ENCODE measurements around the gene MYO16. TPM values are rescaled to one million over a fixed set of nuclear protein-coding genes. Genes with fewer than 3 reads are reported as not detected.

The MYO16 gene
- polyA plus RNA-seq, 2 of the 4 experiments (the other 2 are of a cell fraction), result 0.03 to 0.06 TPM

- no peak for TF ChIP-seq POLR2AphosphoS2 (conservative IDR thresholded peaks at IDR 0.05; ENCODE audit: low read length)
- TF ChIP-seq MAX (IDR thresholded peaks at IDR 0.05), result no peak
- no peak for TF ChIP-seq REST (IDR thresholded peaks at IDR 0.05)
- no peak for TF ChIP-seq HOXB5 (CRISPR knock-in tag; IDR thresholded peaks at IDR 0.05)
- TF ChIP-seq JUN (IDR thresholded peaks at IDR 0.05), result peak in 1 of 2 experiments; percentile 43; a peak in 1 of 5 replicates
- no peak for TF ChIP-seq ZNF302 (CRISPR knock-in tag; IDR thresholded peaks at IDR 0.05)
- TF ChIP-seq JUNB (IDR thresholded peaks at IDR 0.05), result peak; percentile 37; the same call in 1 of the 2 replicates
- TF ChIP-seq KDM1A (IDR thresholded peaks at IDR 0.05; ENCODE audit: low read depth), result no peak
- TF ChIP-seq SREBF2 (IDR thresholded peaks at IDR 0.05), result no peak
Observed at GRCh38 chr13:108919036-108919907, 289.9 kb downstream of the MYO16 start (continued).

- FAIRE-seq, result no peak
- TF ChIP-seq EHF (CRISPR knock-in tag; IDR thresholded peaks at IDR 0.05) (peak; percentile 58; the same call in 1 of the 2 replicates), ELK1 (IDR thresholded peaks at IDR 0.05; ENCODE audit: low read depth, low read length) (no peak), EHMT2 (IDR thresholded peaks at IDR 0.05; ENCODE audit: low read depth) (no peak), HOXB13 (CRISPR knock-in tag; IDR thresholded peaks at IDR 0.05; ENCODE audit: low read depth) (0 out of 2 replicates have a peak, but pooled peaks have one; percentile 1)
- Histone ChIP-seq H3K9me3 (no peaks in the 10 kb centered on the region), H3K4me2 (peak overlapping the region; percentile 73), H3K4me1 (peaks cover 33% of the 10 kb centered on the region), H3K27ac (peak overlapping the region; percentile 23 to 55; a peak in 3 of 6 replicates), H3K4me3 (no peak overlapping the region)
- ChIA-PET POLR2A (no interaction called here), CTCF (no interaction called here)
- DNase-seq (ENCODE audit: low read depth in 1 of 2, low spot score in 1 of 2), result no peak
- ATAC-seq, result no peak
- 53% methylated on average over 4 of the region's 4 CpGs for WGBS (ENCODE audit: missing lambda C conversion rate)
Observed at GRCh38 chr13:108920137-108920536, 290.7 kb downstream of the MYO16 start.

GRCh38 chr13:108921238-108921637, 291.8 kb downstream of the MYO16 start:
- FAIRE-seq, result no peak
- 43% methylated on average over 1 of the region's 1 CpG for WGBS (ENCODE audit: missing lambda C conversion rate)
- H3K9me3 ChIP-seq, result no peaks in the 10 kb centered on the region
- H3K27ac ChIP-seq, result 0 out of 6 replicates have a peak overlapping the region, but pooled peaks of 1 of the 2 experiments have one; percentile 42
- no peak overlapping the region for H3K4me3 ChIP-seq
- no peak overlapping the region for H3K4me2 ChIP-seq
- POLR2A ChIA-PET, result no interaction called here
- no peak for DNase-seq (ENCODE audit: low read depth in 1 of 2, low spot score in 1 of 2)
- ATAC-seq, result no peak
- CTCF ChIA-PET, result no interaction called here
- H3K4me1 ChIP-seq, result peaks cover 28% of the 10 kb centered on the region
- TF ChIP-seq CBX8 (IDR thresholded peaks at IDR 0.05) (no peak), FOSB (CRISPR knock-in tag; IDR thresholded peaks at IDR 0.05) (no peak), E2F6 (IDR thresholded peaks at IDR 0.05; ENCODE audit: borderline replicate concordance, low read depth) (no peak), CHD4 (IDR thresholded peaks at IDR 0.05; ENCODE audit: borderline replicate concordance) (no peak), REST (IDR thresholded peaks at IDR 0.05) (no peak), HMGXB4 (CRISPR knock-in tag; IDR thresholded peaks at IDR 0.05; ENCODE audit: borderline replicate concordance) (no peak), JUNB (IDR thresholded peaks at IDR 0.05) (no peak), HOXA7 (CRISPR knock-in tag; IDR thresholded peaks at IDR 0.05) (no peak), NPAS2 (CRISPR knock-in tag; IDR thresholded peaks at IDR 0.05; ENCODE audit: borderline replicate concordance) (no peak), EHMT2 (IDR thresholded peaks at IDR 0.05; ENCODE audit: low read depth) (no peak), BHLHE40 (IDR thresholded peaks at IDR 0.05; ENCODE audit: low read depth, low read length) (no peak)
